K562 (cell line): ENCODE results near the gene DCHS2. TPM values are rescaled to one million over a fixed set of nuclear protein-coding genes. Genes with fewer than 3 reads are reported as not detected.

Experiments used
- ATF7 ChIP-seq: fragments of 450-650 bp; IDR thresholded peaks from 2 replicates; pipeline ENCODE4 v1.7.1; 2014; ENCODE audit warnings: mild to moderate bottlenecking, moderate library complexity
- FOXK2 ChIP-seq, 2 experiments: fragments of 450-650 bp; IDR thresholded peaks in 1 of 2; conservative IDR thresholded peaks in 1 of 2; 2 replicates each; pipeline ENCODE4 v1.6.1; 2016; ENCODE audit warnings: low read depth in 2 of 2, mild to moderate bottlenecking in 1 of 2
- GATAD2A ChIP-seq: fragments of 450-650 bp; IDR thresholded peaks from 2 replicates; pipeline ENCODE4 v1.6.1; 2017
- GTF2E2 ChIP-seq: fragments of 200-800 bp; sonication (Bioruptor generic); IDR thresholded peaks from 2 replicates; pipeline ENCODE4 v1.6.1; 2016; ENCODE audit warnings: missing genetic modification characterization, missing compliant biosample characterization
- JUN ChIP-seq, 2 experiments: sonication (generic) in 1 of 2; formaldehyde crosslinking in 1 of 2; IDR thresholded peaks; 2 replicates each; pipeline versions ENCODE4 v1.6.1 to v1.8.0; 2012 to 2022; ENCODE audit warnings: borderline replicate concordance in 2 of 2, mild to moderate bottlenecking in 2 of 2, improper control_type of control experiment in 1 of 2, low read depth in 1 of 2, low read length in 1 of 2, missing genetic modification reagents in 1 of 2
- LARP7 ChIP-seq: fragments of 450-650 bp; IDR thresholded peaks from 2 replicates; pipeline ENCODE4 v1.6.1; 2016
- MAZ ChIP-seq, 2 experiments: fragments of 450-650 bp in 1 of 2; sonication (generic) in 1 of 2; formaldehyde crosslinking; IDR thresholded peaks in 1 of 2; conservative IDR thresholded peaks in 1 of 2; 2 replicates each; pipeline versions ENCODE4 v1.4.0 to v1.5.0; 2020; ENCODE audit warnings: mild to moderate bottlenecking in 1 of 2, missing genetic modification reagents in 1 of 2
- TAF9B ChIP-seq: fragments of 450-650 bp; IDR thresholded peaks from 2 replicates; pipeline ENCODE4 v1.6.1; 2018; ENCODE audit warnings: mild to moderate bottlenecking; ENCODE audit not compliant: partially characterized antibody
- ZNF830 ChIP-seq: fragments of 250-450 bp; sonication (Bioruptor Pico); IDR thresholded peaks from 2 replicates; pipeline ENCODE4 v1.5.0; 2021; ENCODE audit warnings: mild to moderate bottlenecking
- polyA plus RNA-seq, 8 experiments: library from polyadenylated mRNA; depleted of rRNA in 4 of 8; stranded (reverse) in 5 of 8; unstranded in 3 of 8; fragments of >200 nt; fragmentation: Nextera tagmentation in 2 of 8; fragmentation: Illumina TruSeq in 1 of 8; extraction: Ambion mirVana in 2 of 8; extraction: Trizol in 1 of 8; gene quantifications; 2 replicates each; pipeline versions ENCODE4 v1.2.1 to v1.2.3, GENCODE V29; 2011 to 2014; ENCODE audit warnings: inconsistent platforms in 1 of 8, missing spikeins in 1 of 8
- total RNA-seq, 7 experiments: library from RNA; depleted of rRNA in 6 of 7; stranded (reverse); fragments of >200 nt in 6 of 7; fragmentation: Illumina TruSeq in 2 of 7; extraction: Trizol in 2 of 7; gene quantifications; 2 replicates each; pipeline versions ENCODE4 v1.2.1 to v1.2.3, GENCODE V29; 2011 to 2021; ENCODE audit warnings: low replicate concordance in 1 of 7
- TF ChIP-seq, protein P1 (sequence below): fragments of 200-800 bp; sonication (Bioruptor generic); IDR thresholded peaks from 2 replicates; pipeline ENCODE4 v1.6.1; 2017; ENCODE audit warnings: missing genetic modification characterization, missing compliant biosample characterization
- TF ChIP-seq, protein P2 (sequence below), 2 experiments: fragments of 450-650 bp in 1 of 2; sonication (generic) in 1 of 2; formaldehyde crosslinking in 1 of 2; IDR thresholded peaks in 1 of 2; conservative IDR thresholded peaks in 1 of 2; 2 replicates each; pipeline versions ENCODE4 v1.6.1 to v1.8.1; 2016 to 2023; ENCODE audit warnings: mild to moderate bottlenecking in 2 of 2, moderate library complexity in 2 of 2, inconsistent platforms in 1 of 2, missing genetic modification reagents in 1 of 2
- TF ChIP-seq, protein P3 (sequence below): fragments of 450-650 bp; IDR thresholded peaks from 2 replicates; pipeline ENCODE4 v1.6.1; 2017; ENCODE audit warnings: antibody characterized with exemption

DCHS2 gene
- total and polyA plus RNA-seq, 9 of the 15 experiments (the other 6 are each of a cell fraction or from before 2014, with no cell fraction given), result 0.49 to 7.1 (median 5.3) TPM

DNA sequence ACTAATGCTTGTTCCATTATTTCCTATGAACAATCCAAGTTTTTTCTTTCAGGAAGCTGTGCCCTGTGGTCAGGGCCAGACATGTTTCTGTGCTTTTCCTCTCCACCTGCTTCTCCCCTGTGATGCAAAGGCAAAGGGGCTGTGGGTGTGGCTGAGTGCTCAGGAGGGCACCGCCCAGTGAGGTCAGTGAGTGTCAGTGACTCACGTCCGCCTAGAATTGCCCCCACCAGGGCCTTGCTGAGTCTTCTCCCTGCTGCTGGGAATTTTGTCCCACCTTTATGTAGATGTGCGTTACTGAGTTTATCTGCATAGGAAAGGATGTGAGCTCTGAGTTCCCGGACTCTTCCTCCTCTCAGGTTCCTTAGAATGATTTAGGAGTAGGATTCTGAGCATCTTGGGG, 283.2 kb downstream of the DCHS2 start (continued):
- TF ChIP-seq, protein P1, sequence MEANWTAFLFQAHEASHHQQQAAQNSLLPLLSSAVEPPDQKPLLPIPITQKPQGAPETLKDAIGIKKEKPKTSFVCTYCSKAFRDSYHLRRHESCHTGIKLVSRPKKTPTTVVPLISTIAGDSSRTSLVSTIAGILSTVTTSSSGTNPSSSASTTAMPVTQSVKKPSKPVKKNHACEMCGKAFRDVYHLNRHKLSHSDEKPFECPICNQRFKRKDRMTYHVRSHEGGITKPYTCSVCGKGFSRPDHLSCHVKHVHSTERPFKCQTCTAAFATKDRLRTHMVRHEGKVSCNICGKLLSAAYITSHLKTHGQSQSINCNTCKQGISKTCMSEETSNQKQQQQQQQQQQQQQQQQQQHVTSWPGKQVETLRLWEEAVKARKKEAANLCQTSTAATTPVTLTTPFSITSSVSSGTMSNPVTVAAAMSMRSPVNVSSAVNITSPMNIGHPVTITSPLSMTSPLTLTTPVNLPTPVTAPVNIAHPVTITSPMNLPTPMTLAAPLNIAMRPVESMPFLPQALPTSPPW (CRISPR knock-in tag), result peak; percentile 38
- TF ChIP-seq FOXK2 (conservative IDR thresholded peaks at IDR 0.05 in 1 of 2, IDR thresholded peaks at IDR 0.05 in 1 of 2; ENCODE audit: low read depth in 2 of 2), result no peak
- TF ChIP-seq GATAD2A, result no peak
- TF ChIP-seq, protein P2, sequence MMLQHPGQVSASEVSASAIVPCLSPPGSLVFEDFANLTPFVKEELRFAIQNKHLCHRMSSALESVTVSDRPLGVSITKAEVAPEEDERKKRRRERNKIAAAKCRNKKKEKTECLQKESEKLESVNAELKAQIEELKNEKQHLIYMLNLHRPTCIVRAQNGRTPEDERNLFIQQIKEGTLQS (IDR thresholded peaks at IDR 0.05), result peak; percentile 66
- TF ChIP-seq, protein P2 (CRISPR knock-in tag; conservative IDR thresholded peaks at IDR 0.05), result 0 out of 2 replicates have a peak, but pooled peaks have one; percentile 50
- TF ChIP-seq TAF9B, result no peak
- TF ChIP-seq LARP7, result no peak
- TF ChIP-seq, protein P3, sequence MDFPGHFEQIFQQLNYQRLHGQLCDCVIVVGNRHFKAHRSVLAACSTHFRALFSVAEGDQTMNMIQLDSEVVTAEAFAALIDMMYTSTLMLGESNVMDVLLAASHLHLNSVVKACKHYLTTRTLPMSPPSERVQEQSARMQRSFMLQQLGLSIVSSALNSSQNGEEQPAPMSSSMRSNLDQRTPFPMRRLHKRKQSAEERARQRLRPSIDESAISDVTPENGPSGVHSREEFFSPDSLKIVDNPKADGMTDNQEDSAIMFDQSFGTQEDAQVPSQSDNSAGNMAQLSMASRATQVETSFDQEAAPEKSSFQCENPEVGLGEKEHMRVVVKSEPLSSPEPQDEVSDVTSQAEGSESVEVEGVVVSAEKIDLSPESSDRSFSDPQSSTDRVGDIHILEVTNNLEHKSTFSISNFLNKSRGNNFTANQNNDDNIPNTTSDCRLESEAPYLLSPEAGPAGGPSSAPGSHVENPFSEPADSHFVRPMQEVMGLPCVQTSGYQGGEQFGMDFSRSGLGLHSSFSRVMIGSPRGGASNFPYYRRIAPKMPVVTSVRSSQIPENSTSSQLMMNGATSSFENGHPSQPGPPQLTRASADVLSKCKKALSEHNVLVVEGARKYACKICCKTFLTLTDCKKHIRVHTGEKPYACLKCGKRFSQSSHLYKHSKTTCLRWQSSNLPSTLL, result no peak
- TF ChIP-seq GTF2E2 (tag), result no peak
- peak; percentile 37; the same call in 1 of the 2 replicates for TF ChIP-seq ATF7
- TF ChIP-seq JUN (IDR thresholded peaks at IDR 0.05; ENCODE audit: borderline replicate concordance, low read depth, low read length), result peak; percentile 70; the same call in 1 of the 2 replicates
- TF ChIP-seq JUN (CRISPR knock-in tag; IDR thresholded peaks at IDR 0.05; ENCODE audit: borderline replicate concordance), result no peak
- peak in 1 of 2 experiments; percentile 62; a peak in 1 of 4 replicates for TF ChIP-seq MAZ (CRISPR knock-in tag; conservative IDR thresholded peaks at IDR 0.05 in 1 of 2, IDR thresholded peaks at IDR 0.05 in 1 of 2)
- no peak for TF ChIP-seq ZNF830
- TF ChIP-seq, all 486 proteins: peak for 13
